Endothelial cell (in vitro differentiated cells): ENCODE results near the gene RAD51B. TPM values are rescaled to one million over a fixed set of nuclear protein-coding genes. Genes with fewer than 3 reads are reported as not detected.

Source experiments
- DNase-seq: peaks from one replicate; pipeline ENCODE4 v3.0.0; 2021; ENCODE audit warnings: low spot score
- H3K27ac Mint-ChIP-seq: one replicate; pipeline ENCODE4 v1.8.0; 2021; ENCODE audit warnings: mixed read lengths, inconsistent platforms; ENCODE audit not compliant: unreplicated experiment
- H3K27me3 Mint-ChIP-seq: one replicate; pipeline ENCODE4 v1.8.0; 2021; ENCODE audit warnings: mild to moderate bottlenecking, moderate library complexity, mixed read lengths, inconsistent platforms; ENCODE audit not compliant: unreplicated experiment
- H3K36me3 Mint-ChIP-seq: one replicate; pipeline ENCODE4 v1.8.0; 2021; ENCODE audit warnings: mild to moderate bottlenecking, low read depth, mixed read lengths, inconsistent platforms; ENCODE audit not compliant: unreplicated experiment
- H3K4me1 Mint-ChIP-seq: one replicate; pipeline ENCODE4 v1.8.0; 2021; ENCODE audit warnings: mild to moderate bottlenecking, mixed read lengths, inconsistent platforms; ENCODE audit not compliant: unreplicated experiment
- H3K4me3 Mint-ChIP-seq: one replicate; pipeline ENCODE4 v1.8.0; 2021; ENCODE audit warnings: mild to moderate bottlenecking, mixed read lengths, inconsistent platforms; ENCODE audit not compliant: unreplicated experiment
- H3K9me3 Mint-ChIP-seq: one replicate; pipeline ENCODE4 v1.8.0; 2021; ENCODE audit warnings: mixed read lengths, inconsistent platforms; ENCODE audit not compliant: unreplicated experiment
- CTCF ChIP-seq: fragments of 200-600 bp; sonication (generic); IDR thresholded peaks from one replicate; pipeline ENCODE4 v1.5.0; 2021; ENCODE audit warnings: antibody characterized with exemption; ENCODE audit not compliant: unreplicated experiment
- total RNA-seq: library from RNA; stranded (reverse); fragmentation: NEBNext Ultra II Directional; extraction: Animal tissue kit (Norgen Biotek cat#: 25700); gene quantifications from one replicate; pipeline ENCODE4 v1.2.1, GENCODE V29; 2021; ENCODE audit not compliant: unreplicated experiment

The RAD51B gene
- total RNA-seq, 1 donor from 2014 or later, result 23.5 TPM

- no peak overlapping the region for H3K27ac Mint-ChIP-seq
- H3K4me1 Mint-ChIP-seq, result peaks cover 70% of the 10 kb centered on the region
- H3K27me3 Mint-ChIP-seq, result peaks cover 2% of the 10 kb centered on the region
- no peak for DNase-seq
- TF ChIP-seq CTCF, result no peak
- no peaks in the 10 kb centered on the region for H3K9me3 Mint-ChIP-seq
- peaks cover 1% of the 10 kb centered on the region for H3K36me3 Mint-ChIP-seq
- H3K4me3 Mint-ChIP-seq, result no peak overlapping the region
These were observed 911.3 kb downstream of the RAD51B start for GRCh38 chr14:68730811-68731425.

GRCh38 chr14:68733086-68733914 is 913.7 kb downstream of the RAD51B start:
- H3K4me3 Mint-ChIP-seq, result no peak overlapping the region
- peaks cover 2% of the 10 kb centered on the region for H3K27me3 Mint-ChIP-seq
- no peak for TF ChIP-seq CTCF
- H3K27ac Mint-ChIP-seq, result no peak overlapping the region
- H3K4me1 Mint-ChIP-seq, result peaks cover 73% of the 10 kb centered on the region
- no peak for DNase-seq
- peaks cover 3% of the 10 kb centered on the region for H3K36me3 Mint-ChIP-seq
- no peaks in the 10 kb centered on the region for H3K9me3 Mint-ChIP-seq

GRCh38 chr14:68734231-68734732 is 914.7 kb downstream of the RAD51B start:
- no peak for TF ChIP-seq CTCF
- Mint-ChIP-seq H3K4me3 (no peak overlapping the region), H3K36me3 (peaks cover 3% of the 10 kb centered on the region), H3K27ac (peak overlapping the region; percentile 61), H3K4me1 (peaks cover 68% of the 10 kb centered on the region), H3K27me3 (peaks cover 2% of the 10 kb centered on the region), H3K9me3 (no peaks in the 10 kb centered on the region)
- DNase-seq, result no peak

GRCh38 chr14:68735856-68736255 is 916.3 kb downstream of the RAD51B start:
- DNase-seq, result no peak

More at GRCh38 chr14:68735856-68736255, 916.3 kb downstream of the RAD51B start:
- H3K4me3 Mint-ChIP-seq, result no peak overlapping the region
- peak overlapping the region; percentile 58 for H3K27ac Mint-ChIP-seq
- H3K27me3 Mint-ChIP-seq, result peaks cover 2% of the 10 kb centered on the region
- no peak for TF ChIP-seq CTCF
- H3K36me3 Mint-ChIP-seq, result peaks cover 3% of the 10 kb centered on the region
- peaks cover 53% of the 10 kb centered on the region for H3K4me1 Mint-ChIP-seq
- H3K9me3 Mint-ChIP-seq, result no peaks in the 10 kb centered on the region
